Esophagus muscularis mucosa (tissue), 3 donors: ENCODE data around the gene SCGN.

Experiments
- EP300 ChIP-seq: sonication (generic); formaldehyde crosslinking; IDR thresholded peaks from one replicate; pipeline ENCODE4 v1.6.1; 2017; ENCODE audit warnings: antibody characterized with exemption
- TF ChIP-seq, protein P1 (sequence below), 3 experiments: fragments of 200-600 bp in 2 of 3; fragments of 450-650 bp in 1 of 3; sonication (generic) in 2 of 3; IDR thresholded peaks; one replicate each; pipeline ENCODE4 v1.5.1; 2017 to 2019; ENCODE audit warnings: antibody characterized with exemption in 3 of 3, mild to moderate bottlenecking in 2 of 3, moderate library complexity in 1 of 3

DNA sequence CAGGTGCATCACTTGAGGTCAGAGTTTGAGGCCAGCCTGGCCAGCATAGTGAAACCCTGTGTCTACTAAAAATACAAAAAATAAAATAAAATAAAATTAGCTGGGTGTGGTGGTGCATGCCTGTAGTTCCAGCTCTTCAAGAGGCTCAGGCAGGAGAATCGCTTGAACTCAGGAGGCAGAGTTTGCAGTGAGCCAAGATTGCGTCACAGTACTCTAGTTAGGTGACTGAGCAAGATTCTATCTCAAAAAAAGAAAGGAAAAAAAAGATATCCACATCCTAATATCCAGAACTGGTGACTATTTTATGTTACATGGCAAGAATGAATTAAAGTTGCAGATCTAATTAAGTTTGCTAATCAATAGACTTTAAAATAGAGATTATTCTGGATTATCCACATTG, 32.5 kb downstream of the SCGN start:
- TF ChIP-seq EP300 = no peak
- TF ChIP-seq, protein P1, sequence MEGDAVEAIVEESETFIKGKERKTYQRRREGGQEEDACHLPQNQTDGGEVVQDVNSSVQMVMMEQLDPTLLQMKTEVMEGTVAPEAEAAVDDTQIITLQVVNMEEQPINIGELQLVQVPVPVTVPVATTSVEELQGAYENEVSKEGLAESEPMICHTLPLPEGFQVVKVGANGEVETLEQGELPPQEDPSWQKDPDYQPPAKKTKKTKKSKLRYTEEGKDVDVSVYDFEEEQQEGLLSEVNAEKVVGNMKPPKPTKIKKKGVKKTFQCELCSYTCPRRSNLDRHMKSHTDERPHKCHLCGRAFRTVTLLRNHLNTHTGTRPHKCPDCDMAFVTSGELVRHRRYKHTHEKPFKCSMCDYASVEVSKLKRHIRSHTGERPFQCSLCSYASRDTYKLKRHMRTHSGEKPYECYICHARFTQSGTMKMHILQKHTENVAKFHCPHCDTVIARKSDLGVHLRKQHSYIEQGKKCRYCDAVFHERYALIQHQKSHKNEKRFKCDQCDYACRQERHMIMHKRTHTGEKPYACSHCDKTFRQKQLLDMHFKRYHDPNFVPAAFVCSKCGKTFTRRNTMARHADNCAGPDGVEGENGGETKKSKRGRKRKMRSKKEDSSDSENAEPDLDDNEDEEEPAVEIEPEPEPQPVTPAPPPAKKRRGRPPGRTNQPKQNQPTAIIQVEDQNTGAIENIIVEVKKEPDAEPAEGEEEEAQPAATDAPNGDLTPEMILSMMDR (IDR thresholded peaks at IDR 0.05) = no peak
